Activated naive CD8-positive, alpha-beta T cell (primary cell): ENCODE measurements around the gene CCND2.

Experiments used
- H3K27ac Mint-ChIP-seq: one replicate; pipeline ENCODE4 v1.8.0; 2021; ENCODE audit warnings: mixed read lengths
- H3K27me3 Mint-ChIP-seq: one replicate; pipeline ENCODE4 v1.8.0; 2021; ENCODE audit warnings: mixed read lengths
- H3K36me3 Mint-ChIP-seq: one replicate; pipeline ENCODE4 v1.8.0; 2021; ENCODE audit warnings: mixed read lengths
- H3K4me1 Mint-ChIP-seq: one replicate; pipeline ENCODE4 v1.8.0; 2021; ENCODE audit warnings: low read depth, mixed read lengths
- H3K4me3 Mint-ChIP-seq: one replicate; pipeline ENCODE4 v1.8.0; 2021; ENCODE audit warnings: mild to moderate bottlenecking, mixed read lengths
- H3K9me3 Mint-ChIP-seq: one replicate; pipeline ENCODE4 v1.8.0; 2021; ENCODE audit warnings: low read depth, mixed read lengths

Gene CCND2

GRCh38 chr12:4288296-4289131 is 15.0 kb downstream of the CCND2 start:
- Mint-ChIP-seq H3K9me3 (no peaks in the 10 kb centered on the region), H3K4me1 (peaks cover 89% of the 10 kb centered on the region), H3K4me3 (peak overlapping the region; percentile 61), H3K27me3 (no peaks in the 10 kb centered on the region), H3K36me3 (peaks cover 20% of the 10 kb centered on the region), H3K27ac (peak overlapping the region; percentile 86)

- no peak overlapping the region for H3K4me3 Mint-ChIP-seq
- no peaks in the 10 kb centered on the region for H3K9me3 Mint-ChIP-seq
- H3K4me1 Mint-ChIP-seq: peaks cover 88% of the 10 kb centered on the region
- H3K27me3 Mint-ChIP-seq: no peaks in the 10 kb centered on the region
- no peak overlapping the region for H3K27ac Mint-ChIP-seq
- H3K36me3 Mint-ChIP-seq: peaks cover 22% of the 10 kb centered on the region
These were observed 15.8 kb downstream of the CCND2 start for GRCh38 chr12:4289231-4289878.

GRCh38 chr12:4289998-4290790 is 16.6 kb downstream of the CCND2 start:
- H3K4me1 Mint-ChIP-seq: peaks cover 93% of the 10 kb centered on the region
- peaks cover 24% of the 10 kb centered on the region for H3K36me3 Mint-ChIP-seq
- no peaks in the 10 kb centered on the region for H3K9me3 Mint-ChIP-seq
- peak overlapping the region; percentile 53 for H3K4me3 Mint-ChIP-seq
- H3K27ac Mint-ChIP-seq: peak overlapping the region; percentile 82
- no peaks in the 10 kb centered on the region for H3K27me3 Mint-ChIP-seq

GRCh38 chr12:4292341-4293073 is 18.9 kb downstream of the CCND2 start:
- H3K9me3 Mint-ChIP-seq: no peaks in the 10 kb centered on the region
- peaks cover 82% of the 10 kb centered on the region for H3K4me1 Mint-ChIP-seq
- no peaks in the 10 kb centered on the region for H3K27me3 Mint-ChIP-seq
- H3K4me3 Mint-ChIP-seq: peak overlapping the region; percentile 87
- peak overlapping the region; percentile 96 for H3K27ac Mint-ChIP-seq
- H3K36me3 Mint-ChIP-seq: peaks cover 15% of the 10 kb centered on the region

- H3K27ac Mint-ChIP-seq: peak overlapping the region; percentile 96
- H3K9me3 Mint-ChIP-seq: no peaks in the 10 kb centered on the region
- H3K36me3 Mint-ChIP-seq: peaks cover 15% of the 10 kb centered on the region
- H3K4me1 Mint-ChIP-seq: peaks cover 79% of the 10 kb centered on the region
- no peaks in the 10 kb centered on the region for H3K27me3 Mint-ChIP-seq
- peak overlapping the region; percentile 87 for H3K4me3 Mint-ChIP-seq
These were observed 19.9 kb downstream of the CCND2 start for GRCh38 chr12:4293299-4293965.

GRCh38 chr12:4293966-4294505 is 20.5 kb downstream of the CCND2 start:
- Mint-ChIP-seq H3K4me3 (peak overlapping the region; percentile 87), H3K27ac (peak overlapping the region; percentile 96), H3K9me3 (no peaks in the 10 kb centered on the region), H3K27me3 (no peaks in the 10 kb centered on the region), H3K36me3 (peaks cover 15% of the 10 kb centered on the region), H3K4me1 (peaks cover 76% of the 10 kb centered on the region)

GRCh38 chr12:4296751-4297150 is 23.2 kb downstream of the CCND2 start:
- Mint-ChIP-seq H3K9me3 (no peaks in the 10 kb centered on the region), H3K36me3 (peaks cover 11% of the 10 kb centered on the region), H3K27me3 (no peaks in the 10 kb centered on the region), H3K4me1 (peaks cover 54% of the 10 kb centered on the region), H3K27ac (peak overlapping the region; percentile 61), H3K4me3 (no peak overlapping the region)

- Mint-ChIP-seq H3K9me3 (no peaks in the 10 kb centered on the region), H3K27me3 (no peaks in the 10 kb centered on the region), H3K4me1 (peaks cover 49% of the 10 kb centered on the region), H3K36me3 (peaks cover 13% of the 10 kb centered on the region), H3K27ac (peak overlapping the region; percentile 17), H3K4me3 (no peak overlapping the region)
These were observed 24.1 kb downstream of the CCND2 start for GRCh38 chr12:4297617-4298016.

- Mint-ChIP-seq H3K27ac (peak overlapping the region; percentile 16), H3K36me3 (peaks cover 7% of the 10 kb centered on the region), H3K4me1 (peaks cover 23% of the 10 kb centered on the region), H3K9me3 (no peaks in the 10 kb centered on the region), H3K27me3 (no peaks in the 10 kb centered on the region), H3K4me3 (no peak overlapping the region)
These were observed 27.3 kb downstream of the CCND2 start for GRCh38 chr12:4300883-4301282.

- H3K36me3 Mint-ChIP-seq: peaks cover 8% of the 10 kb centered on the region
- peak overlapping the region; percentile 61 for H3K27ac Mint-ChIP-seq
- peaks cover 16% of the 10 kb centered on the region for H3K4me1 Mint-ChIP-seq
- no peaks in the 10 kb centered on the region for H3K9me3 Mint-ChIP-seq
- no peaks in the 10 kb centered on the region for H3K27me3 Mint-ChIP-seq
- peak overlapping the region; percentile 23 for H3K4me3 Mint-ChIP-seq
These were observed 28.5 kb downstream of the CCND2 start for GRCh38 chr12:4301932-4302501.

- peaks cover 11% of the 10 kb centered on the region for H3K36me3 Mint-ChIP-seq
- H3K9me3 Mint-ChIP-seq: no peaks in the 10 kb centered on the region
- peaks cover 12% of the 10 kb centered on the region for H3K4me1 Mint-ChIP-seq
- H3K27ac Mint-ChIP-seq: peak overlapping the region; percentile 61
- H3K27me3 Mint-ChIP-seq: no peaks in the 10 kb centered on the region
- no peak overlapping the region for H3K4me3 Mint-ChIP-seq
These were observed 29.3 kb downstream of the CCND2 start for GRCh38 chr12:4302881-4303280.

GRCh38 chr12:4303750-4304149 is 30.2 kb downstream of the CCND2 start:
- peaks cover 8% of the 10 kb centered on the region for H3K4me1 Mint-ChIP-seq
- H3K9me3 Mint-ChIP-seq: no peaks in the 10 kb centered on the region
- H3K27ac Mint-ChIP-seq: peak overlapping the region; percentile 76
- no peaks in the 10 kb centered on the region for H3K27me3 Mint-ChIP-seq
- no peak overlapping the region for H3K4me3 Mint-ChIP-seq
- peaks cover 11% of the 10 kb centered on the region for H3K36me3 Mint-ChIP-seq

- Mint-ChIP-seq H3K27ac (no peak overlapping the region), H3K36me3 (peaks cover 6% of the 10 kb centered on the region), H3K4me1 (peaks cover 4% of the 10 kb centered on the region), H3K4me3 (no peak overlapping the region), H3K9me3 (no peaks in the 10 kb centered on the region), H3K27me3 (no peaks in the 10 kb centered on the region)
These were observed 34.2 kb downstream of the CCND2 start for GRCh38 chr12:4307593-4308333.
